GM18498 (cell line): Measurements from ENCODE around the gene SDCBP2.

Experiments used
- ATAC-seq: cut with Tn5 transposase; IDR thresholded peaks from one replicate; pipeline ENCODE4 v1.9.1; 2021; ENCODE audit warnings: mild to moderate bottlenecking, moderate library complexity; ENCODE audit not compliant: unreplicated experiment

SDCBP2 gene, protein sequence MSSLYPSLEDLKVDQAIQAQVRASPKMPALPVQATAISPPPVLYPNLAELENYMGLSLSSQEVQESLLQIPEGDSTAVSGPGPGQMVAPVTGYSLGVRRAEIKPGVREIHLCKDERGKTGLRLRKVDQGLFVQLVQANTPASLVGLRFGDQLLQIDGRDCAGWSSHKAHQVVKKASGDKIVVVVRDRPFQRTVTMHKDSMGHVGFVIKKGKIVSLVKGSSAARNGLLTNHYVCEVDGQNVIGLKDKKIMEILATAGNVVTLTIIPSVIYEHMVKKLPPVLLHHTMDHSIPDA

DNA sequence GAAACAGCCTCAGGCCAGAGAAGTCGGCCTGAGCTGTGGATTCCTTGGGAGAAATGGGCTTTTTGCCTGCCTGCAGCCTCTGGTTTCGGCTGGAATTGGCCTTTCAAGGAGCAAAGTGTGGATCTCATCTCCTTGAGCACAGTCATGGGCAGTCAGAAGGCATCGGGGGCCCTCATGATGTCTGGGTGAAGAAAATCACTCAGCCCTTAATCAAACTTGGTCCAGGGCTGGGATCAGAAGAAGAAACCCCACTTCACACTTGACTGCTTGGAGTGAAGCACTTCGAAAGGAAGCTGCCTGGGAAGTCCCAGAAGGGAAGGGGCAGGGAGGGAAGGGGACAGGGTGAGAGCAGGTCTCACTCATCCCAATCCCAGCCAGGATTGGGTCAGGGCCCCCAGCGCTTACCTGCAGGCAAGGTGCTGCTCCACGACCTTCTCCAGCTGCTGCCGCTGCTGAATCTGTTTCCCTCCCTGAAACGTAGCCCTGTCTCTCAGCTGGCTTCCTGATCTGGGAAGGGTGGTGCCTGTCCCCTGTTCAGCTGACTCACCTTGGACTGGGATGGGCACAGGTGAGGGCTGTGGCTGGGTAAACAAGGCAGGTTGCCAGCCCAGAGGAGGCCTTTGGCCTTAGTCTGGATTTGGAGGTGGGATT, at the start of gene SDCBP2:
Gene SDCBP2 (minus strand): TSS at position 460 of the 651 bp plus-strand sequence. CDS start 8,723 bp downstream, outside the sequence.
- no peak for ATAC-seq

DNA sequence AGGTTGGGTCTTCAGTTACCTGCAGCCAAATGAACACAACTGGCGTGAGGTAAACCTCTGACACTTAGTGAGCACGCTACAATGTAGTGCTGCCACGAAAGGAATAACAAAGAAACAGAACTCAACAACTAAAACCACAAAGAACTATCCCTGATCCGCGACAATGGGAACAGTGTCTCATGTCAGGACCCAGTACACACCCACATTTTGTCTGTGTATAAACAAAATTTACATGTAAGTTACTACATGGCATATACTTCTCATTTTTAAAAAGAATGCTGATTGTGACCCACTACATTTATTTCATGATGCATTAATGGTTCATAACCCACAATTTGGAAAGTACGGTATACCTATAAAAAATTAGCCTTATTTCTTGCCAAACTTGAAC, 49.8 kb upstream of the SDCBP2 start:
- ATAC-seq: no peak

DNA sequence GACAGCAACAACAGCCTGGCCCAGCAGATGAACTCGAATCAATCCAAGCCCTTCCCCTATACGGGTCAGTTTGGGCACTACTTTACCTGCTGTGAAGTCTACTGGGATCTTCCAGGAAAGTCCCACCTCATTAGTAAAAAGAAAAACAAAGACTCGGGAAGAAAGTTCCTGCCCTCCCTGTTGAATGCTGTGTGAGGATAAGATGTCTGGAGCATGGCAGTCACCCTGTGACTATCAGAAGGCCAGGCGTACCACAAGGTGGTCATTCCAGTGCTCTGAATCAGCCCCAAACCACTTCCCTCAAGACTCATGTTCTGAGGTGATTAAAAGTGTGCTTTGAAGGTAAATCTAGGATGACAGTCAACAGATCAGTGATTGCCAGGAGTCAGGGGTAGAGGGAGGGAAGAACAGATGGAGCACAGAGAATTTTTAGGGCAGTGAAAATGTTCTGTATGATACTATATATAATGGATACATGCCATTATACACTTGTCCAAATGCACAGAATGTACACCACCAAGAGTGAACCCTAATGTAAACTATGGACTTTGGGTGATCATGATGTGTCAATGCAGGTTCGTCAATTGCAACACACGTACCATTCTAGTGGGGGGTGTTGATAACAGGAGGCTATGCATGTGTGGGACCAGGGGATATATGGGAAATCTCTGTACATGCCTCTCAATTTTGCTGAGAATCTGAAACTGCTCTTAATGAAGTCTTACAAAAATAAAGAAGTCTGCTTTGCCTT, 49.2 kb upstream of the SDCBP2 start:
- ATAC-seq: no peak

- ATAC-seq: no peak
Measured at GRCh38 chr20:1377341-1377871, 48.5 kb upstream of the SDCBP2 start.

GRCh38 chr20:1376408-1377270, 47.7 kb upstream of the SDCBP2 start:
- no peak for ATAC-seq

- no peak for ATAC-seq
Measured at GRCh38 chr20:1376007-1376406, 47.1 kb upstream of the SDCBP2 start.

GRCh38 chr20:1375515-1375914, 46.6 kb upstream of the SDCBP2 start:
- ATAC-seq: no peak

GRCh38 chr20:1374246-1374645, 45.3 kb upstream of the SDCBP2 start:
- ATAC-seq: no peak

- ATAC-seq: no peak
Measured at GRCh38 chr20:1373614-1374013, 44.7 kb upstream of the SDCBP2 start.

- ATAC-seq: no peak
Measured at GRCh38 chr20:1373036-1373435, 44.1 kb upstream of the SDCBP2 start.

DNA sequence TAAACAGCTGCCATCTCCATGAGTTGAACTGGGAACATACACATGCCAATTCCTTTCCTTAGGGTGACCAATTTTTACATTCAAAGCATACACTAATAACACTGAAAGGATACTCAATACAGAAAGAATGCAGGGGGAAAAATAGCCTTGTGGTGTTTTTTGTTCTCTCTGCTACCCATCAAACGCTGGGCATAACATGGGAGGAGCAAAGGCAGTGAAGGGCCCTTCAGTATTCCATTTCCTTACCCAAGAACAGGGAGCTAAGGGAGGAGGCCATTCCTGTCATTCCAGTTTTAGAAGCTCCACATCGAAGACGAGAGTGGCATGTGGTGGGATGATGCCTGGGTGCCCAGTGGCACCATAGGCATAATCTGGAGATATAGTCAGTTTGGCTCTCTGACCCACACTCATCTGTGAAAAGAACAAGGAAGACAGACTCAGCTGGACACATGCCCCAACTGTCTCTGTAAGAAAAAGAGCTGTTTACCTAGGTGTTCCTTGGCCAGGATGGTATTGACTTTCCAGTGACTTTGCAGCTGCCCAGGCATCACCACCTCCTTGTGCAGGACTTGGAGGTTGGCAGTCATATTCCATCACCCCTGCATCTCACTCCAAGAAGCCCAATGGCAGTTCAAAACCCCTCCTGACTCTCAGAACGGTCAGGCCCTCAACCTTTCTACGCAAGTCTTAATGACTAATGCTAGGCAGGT, 43.0 kb upstream of the SDCBP2 start:
- no peak for ATAC-seq

- no peak for ATAC-seq
Measured at GRCh38 chr20:1371202-1371782, 42.4 kb upstream of the SDCBP2 start.

DNA sequence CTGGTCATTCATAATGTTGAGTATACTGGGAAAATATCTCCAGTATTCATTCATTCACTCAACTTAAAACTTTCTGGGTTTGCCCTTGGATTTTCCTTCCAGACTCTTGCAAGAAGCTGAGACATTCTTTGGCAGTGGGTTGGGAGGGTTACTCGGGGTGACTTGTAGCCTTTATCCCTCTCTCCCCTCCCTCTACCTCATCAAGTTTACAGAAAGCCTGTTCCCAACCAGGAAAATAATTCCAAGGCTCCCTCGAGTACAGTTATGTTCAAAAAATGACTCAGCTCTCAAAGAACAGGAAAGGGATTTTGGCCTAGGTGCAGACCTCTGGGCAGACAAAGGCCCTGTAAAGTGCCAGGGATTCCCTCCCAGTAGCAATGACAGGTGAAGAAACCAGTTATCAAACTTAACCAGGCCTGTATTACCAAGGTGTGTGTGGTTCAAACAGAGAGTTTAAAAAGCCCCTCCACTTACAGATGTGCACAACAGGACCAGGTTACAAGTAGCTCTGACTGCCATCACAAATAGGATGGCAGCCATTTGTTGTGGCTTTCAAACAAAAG, 41.7 kb upstream of the SDCBP2 start:
- ATAC-seq: no peak

DNA sequence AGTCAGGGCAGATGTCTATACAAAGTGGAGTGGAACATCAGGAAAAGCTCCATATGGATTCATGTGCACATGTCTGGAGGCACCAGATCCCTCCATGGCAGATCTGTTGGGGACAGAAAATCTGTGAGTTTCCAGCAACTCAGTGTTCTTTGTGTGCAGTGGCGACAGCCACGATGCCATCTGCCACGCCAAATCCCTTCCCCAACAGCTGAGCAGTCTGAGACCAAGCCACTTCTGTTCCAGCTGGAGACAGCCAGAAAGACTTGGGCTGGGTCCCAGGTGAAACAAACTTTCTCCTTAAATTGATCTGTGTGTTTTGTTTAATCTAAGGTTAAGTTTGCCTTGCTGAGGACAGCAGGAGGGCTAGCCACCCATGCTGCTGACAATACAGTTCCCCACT, 41.0 kb upstream of the SDCBP2 start:
- ATAC-seq: no peak

DNA sequence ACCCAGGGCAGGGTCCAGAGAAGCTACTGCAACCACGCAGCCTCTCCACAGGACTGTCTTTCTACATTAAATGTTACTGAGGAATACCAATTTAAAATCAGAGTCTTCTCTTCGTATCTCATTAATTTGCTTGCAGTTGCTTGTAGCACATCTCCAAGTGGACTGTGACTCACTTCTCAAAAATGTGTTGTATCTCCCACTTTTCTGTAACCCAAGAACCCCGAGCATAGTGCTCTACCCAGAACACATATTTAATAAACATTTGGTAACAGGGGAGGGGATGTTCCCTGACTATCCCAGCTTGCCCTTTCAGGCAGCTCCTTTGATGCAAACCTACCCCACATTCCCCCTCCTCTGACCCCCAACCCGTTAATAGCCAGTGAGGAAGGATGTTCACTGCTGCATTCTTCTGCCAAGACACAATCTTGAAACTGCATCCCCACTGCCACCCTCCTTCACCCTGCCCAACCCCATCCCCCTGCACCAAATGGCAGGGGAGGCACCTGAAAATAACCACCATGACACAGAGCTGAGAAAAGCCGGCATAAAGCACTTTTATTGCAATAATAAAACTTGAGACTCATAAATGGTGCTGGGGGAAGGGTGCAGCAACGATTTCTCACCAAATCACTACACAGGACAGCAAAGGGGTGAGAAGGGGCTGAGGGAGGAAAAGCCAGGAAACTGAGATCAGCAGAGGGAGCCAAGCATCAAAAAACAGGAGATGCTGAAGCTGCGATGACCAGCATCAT, 39.7 kb upstream of the SDCBP2 start:
- no peak for ATAC-seq

GRCh38 chr20:1367479-1367878, 38.5 kb upstream of the SDCBP2 start:
- no peak for ATAC-seq

GRCh38 chr20:1364106-1364505, 35.2 kb upstream of the SDCBP2 start:
- ATAC-seq: no peak

DNA sequence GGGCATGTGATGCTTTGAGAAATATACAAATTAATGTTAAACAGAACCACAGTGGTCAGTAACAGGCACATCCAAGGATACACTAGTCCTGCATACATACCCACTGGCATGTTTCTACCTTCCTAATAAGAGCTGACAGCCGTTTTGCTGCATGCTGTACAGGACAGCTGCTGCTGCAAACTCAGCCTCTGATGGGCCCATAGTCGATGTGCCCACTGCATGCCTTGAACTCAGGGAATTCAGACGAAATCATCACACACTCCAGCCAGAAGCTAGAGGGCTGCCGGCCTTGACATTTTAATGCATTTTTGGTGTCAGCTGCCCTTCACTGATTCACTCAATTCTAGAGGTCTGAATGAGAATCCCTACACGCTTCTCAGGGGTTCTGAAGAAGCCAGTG, 34.6 kb upstream of the SDCBP2 start:
- ATAC-seq: no peak

- no peak for ATAC-seq
Measured at GRCh38 chr20:1362484-1362883, 33.5 kb upstream of the SDCBP2 start.
